GM19025 (cell line): Measurements from ENCODE around the gene ZRSR2.
A peak's percentile ranks its signal among the peaks of the same experiment; 100 is the strongest.
"Not testable (repeated sequence)": the region's sequence is repeated elsewhere in the genome, so short reads cannot be mapped to it uniquely, and the experiment has no call there.

Experiments
- ATAC-seq: cut with Tn5 transposase; IDR thresholded peaks from one replicate; pipeline ENCODE4 v1.9.1; 2021; ENCODE audit warnings: mild to moderate bottlenecking, low read depth, moderate library complexity; ENCODE audit not compliant: unreplicated experiment

Gene ZRSR2

GRCh38 chrX:15790769-15791290 lies 546 bp downstream of the ZRSR2 start:
- peak; percentile 19 for ATAC-seq

GRCh38 chrX:15797707-15798106 lies 7.4 kb downstream of the ZRSR2 start:
- ATAC-seq, result no peak

- no peak for ATAC-seq
Observed at GRCh38 chrX:15804563-15804962, 14.3 kb downstream of the ZRSR2 start.

GRCh38 chrX:15808254-15808653 lies 18.0 kb downstream of the ZRSR2 start:
- no peak for ATAC-seq

- ATAC-seq, result no peak
Observed at GRCh38 chrX:15812192-15812938, 22.1 kb downstream of the ZRSR2 start.

- no peak for ATAC-seq
Observed at GRCh38 chrX:15813416-15813815, 23.1 kb downstream of the ZRSR2 start.

GRCh38 chrX:15814771-15815365 lies 24.6 kb downstream of the ZRSR2 start:
- ATAC-seq, result no peak

GRCh38 chrX:15815779-15816437 lies 25.6 kb downstream of the ZRSR2 start:
- no peak for ATAC-seq

GRCh38 chrX:15816438-15816809 lies 26.1 kb downstream of the ZRSR2 start:
- ATAC-seq, result no peak

GRCh38 chrX:15816886-15817285 lies 26.6 kb downstream of the ZRSR2 start:
- ATAC-seq, result no peak

- no peak for ATAC-seq
Observed at GRCh38 chrX:15820106-15821073, 30.1 kb downstream of the ZRSR2 start.

GRCh38 chrX:15822922-15823321 lies 32.6 kb downstream of the ZRSR2 start:
- ATAC-seq, result no peak

- ATAC-seq, result no peak
Observed at GRCh38 chrX:15825936-15826335, 35.7 kb downstream of the ZRSR2 start.

- ATAC-seq, result no peak
Observed at GRCh38 chrX:15829217-15829616, 38.9 kb downstream of the ZRSR2 start.

- not testable (repeated sequence) for ATAC-seq
Observed at GRCh38 chrX:15831347-15831746, 41.1 kb downstream of the ZRSR2 start.

GRCh38 chrX:15834053-15834452 lies 43.8 kb downstream of the ZRSR2 start:
- ATAC-seq, result no peak

- no peak for ATAC-seq
Observed at GRCh38 chrX:15834827-15835595, 44.7 kb downstream of the ZRSR2 start.

- no peak for ATAC-seq
Observed at GRCh38 chrX:15838017-15838416, 47.7 kb downstream of the ZRSR2 start.

GRCh38 chrX:15841853-15842516 lies 51.7 kb downstream of the ZRSR2 start:
- no peak for ATAC-seq
